ENCODE measurements around the gene ATL1. TPM values are rescaled to one million over a fixed set of nuclear protein-coding genes. Genes with fewer than 3 reads are reported as not detected.
A peak's percentile ranks its signal among the peaks of the same experiment; 100 is the strongest.

Gene ATL1
- total and polyA plus RNA-seq, 2 of the 13 experiments (the other 11 are each of a cell fraction or from before 2014, with no cell fraction given), result 0.60 to 0.65 TPM

DNA sequence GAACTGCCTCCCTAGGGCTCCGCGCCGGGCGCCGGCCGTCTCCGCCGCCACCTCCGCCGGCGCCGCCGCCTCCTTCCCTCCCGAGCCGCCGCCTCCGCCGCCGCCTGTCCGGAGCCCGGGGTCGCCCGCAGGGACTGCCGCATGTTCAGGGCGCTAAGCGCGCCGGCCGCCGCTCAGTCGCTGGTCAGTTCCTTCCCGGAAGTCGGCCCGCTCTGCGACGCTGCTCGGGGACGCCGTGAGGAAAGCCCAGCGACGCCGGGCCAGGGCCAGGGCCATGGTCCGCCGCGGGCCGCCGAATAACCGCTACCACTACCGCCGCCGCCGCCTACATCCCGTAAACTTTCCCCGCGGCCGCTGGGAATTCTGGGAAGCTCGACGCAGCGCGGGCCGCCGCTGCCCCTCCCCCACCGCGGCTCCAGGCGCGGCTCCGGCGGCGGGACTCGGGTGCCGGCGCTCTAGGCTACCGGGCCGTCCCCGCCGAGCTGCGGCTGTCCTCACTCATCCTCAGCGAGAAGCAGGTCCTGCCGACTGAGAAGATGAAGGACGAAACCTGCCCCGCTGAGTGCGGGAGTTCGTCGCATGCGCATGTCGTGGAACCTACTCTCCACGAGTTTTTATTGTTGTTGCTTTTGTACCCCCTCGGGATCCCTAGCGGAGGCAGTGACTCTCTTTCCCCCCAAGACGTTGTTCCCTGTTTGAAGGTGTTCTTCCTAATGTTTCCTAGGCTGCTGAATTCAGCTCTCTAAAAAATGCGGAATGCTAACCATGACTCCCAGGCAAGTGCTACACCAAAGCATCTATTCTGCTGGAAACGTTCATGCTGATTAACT is 108.3 kb downstream of the ATL1 start, which contains the start of gene SAV1 (continued):
- TF ChIP-seq KMT2A (CRISPR knock-in tag; IDR thresholded peaks at IDR 0.05) (peak; percentile 88), SKI (IDR thresholded peaks at IDR 0.05; ENCODE audit: partially characterized antibody) (peak; percentile 84), ZSCAN30 (CRISPR knock-in tag; IDR thresholded peaks at IDR 0.05) (no peak), FOXK1 (CRISPR knock-in tag; IDR thresholded peaks at IDR 0.05; ENCODE audit: borderline replicate concordance, low read depth) (no peak; the same call in 1 of the 2 replicates), ZNF547 (CRISPR knock-in tag; IDR thresholded peaks at IDR 0.05) (peak; percentile 80; the same call in 1 of the 2 replicates), SIN3A (IDR thresholded peaks at IDR 0.05; ENCODE audit: borderline replicate concordance, low read depth, low read length) (peak; percentile 52; the same call in 1 of the 2 replicates), RBM39 (IDR thresholded peaks at IDR 0.05; ENCODE audit: low read depth, low read length, poor library complexity, severe bottlenecking) (peak; percentile 98), FOXK2 (IDR thresholded peaks at IDR 0.05) (no peak), MZF1 (CRISPR knock-in tag; IDR thresholded peaks at IDR 0.05; ENCODE audit: borderline replicate concordance) (no peak), ZNF569 (CRISPR knock-in tag; IDR thresholded peaks at IDR 0.05; ENCODE audit: borderline replicate concordance) (no peak), TCF7 (IDR thresholded peaks at IDR 0.05; ENCODE audit: low read depth) (no peak), ZNF570 (CRISPR knock-in tag; IDR thresholded peaks at IDR 0.05; ENCODE audit: borderline replicate concordance) (no peak), ZNF552 (CRISPR knock-in tag; IDR thresholded peaks at IDR 0.05; ENCODE audit: borderline replicate concordance) (no peak), ZBTB38 (CRISPR knock-in tag; IDR thresholded peaks at IDR 0.05) (peak; percentile 45; the same call in 1 of the 2 replicates), ZNF235 (CRISPR knock-in tag; IDR thresholded peaks at IDR 0.05; ENCODE audit: borderline replicate concordance) (no peak), ZMAT5 (CRISPR knock-in tag; IDR thresholded peaks at IDR 0.05; ENCODE audit: borderline replicate concordance, low read depth) (no peak), ZNF616 (CRISPR knock-in tag; IDR thresholded peaks at IDR 0.05; ENCODE audit: low read depth) (no peak; the same call in 1 of the 2 replicates), ZNF761 (CRISPR knock-in tag; conservative IDR thresholded peaks at IDR 0.05) (0 out of 2 replicates have a peak, but pooled peaks have one; percentile 62), PCBP2 (optimal IDR thresholded peaks at IDR 0.05; ENCODE audit: low read depth, low read length, poor library complexity, severe bottlenecking) (no peak), SMYD3 (CRISPR knock-in tag; IDR thresholded peaks at IDR 0.05) (0 out of 2 replicates have a peak, but pooled peaks have one; percentile 35), NFYC (CRISPR knock-in tag; IDR thresholded peaks at IDR 0.05) (no peak), ZNF703 (CRISPR knock-in tag; IDR thresholded peaks at IDR 0.05; ENCODE audit: borderline replicate concordance) (no peak), NFKB2 (CRISPR knock-in tag; IDR thresholded peaks at IDR 0.05; ENCODE audit: borderline replicate concordance) (peak; percentile 82), ZNF589 (CRISPR knock-in tag; conservative IDR thresholded peaks at IDR 0.05) (peak; percentile 50; the same call in 1 of the 2 replicates), ZNF619 (CRISPR knock-in tag; IDR thresholded peaks at IDR 0.05) (no peak)
- TF ChIP-seq, protein P1, sequence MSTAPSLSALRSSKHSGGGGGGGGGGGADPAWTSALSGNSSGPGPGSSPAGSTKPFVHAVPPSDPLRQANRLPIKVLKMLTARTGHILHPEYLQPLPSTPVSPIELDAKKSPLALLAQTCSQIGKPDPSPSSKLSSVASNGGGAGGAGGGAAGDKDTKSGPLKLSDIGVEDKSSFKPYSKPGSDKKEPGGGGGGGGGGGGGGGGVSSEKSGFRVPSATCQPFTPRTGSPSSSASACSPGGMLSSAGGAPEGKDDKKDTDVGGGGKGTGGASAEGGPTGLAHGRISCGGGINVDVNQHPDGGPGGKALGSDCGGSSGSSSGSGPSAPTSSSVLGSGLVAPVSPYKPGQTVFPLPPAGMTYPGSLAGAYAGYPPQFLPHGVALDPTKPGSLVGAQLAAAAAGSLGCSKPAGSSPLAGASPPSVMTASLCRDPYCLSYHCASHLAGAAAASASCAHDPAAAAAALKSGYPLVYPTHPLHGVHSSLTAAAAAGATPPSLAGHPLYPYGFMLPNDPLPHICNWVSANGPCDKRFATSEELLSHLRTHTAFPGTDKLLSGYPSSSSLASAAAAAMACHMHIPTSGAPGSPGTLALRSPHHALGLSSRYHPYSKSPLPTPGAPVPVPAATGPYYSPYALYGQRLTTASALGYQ (CRISPR knock-in tag; IDR thresholded peaks at IDR 0.05), result no peak; the same call in 1 of the 2 replicates
- TF ChIP-seq, protein P2, sequence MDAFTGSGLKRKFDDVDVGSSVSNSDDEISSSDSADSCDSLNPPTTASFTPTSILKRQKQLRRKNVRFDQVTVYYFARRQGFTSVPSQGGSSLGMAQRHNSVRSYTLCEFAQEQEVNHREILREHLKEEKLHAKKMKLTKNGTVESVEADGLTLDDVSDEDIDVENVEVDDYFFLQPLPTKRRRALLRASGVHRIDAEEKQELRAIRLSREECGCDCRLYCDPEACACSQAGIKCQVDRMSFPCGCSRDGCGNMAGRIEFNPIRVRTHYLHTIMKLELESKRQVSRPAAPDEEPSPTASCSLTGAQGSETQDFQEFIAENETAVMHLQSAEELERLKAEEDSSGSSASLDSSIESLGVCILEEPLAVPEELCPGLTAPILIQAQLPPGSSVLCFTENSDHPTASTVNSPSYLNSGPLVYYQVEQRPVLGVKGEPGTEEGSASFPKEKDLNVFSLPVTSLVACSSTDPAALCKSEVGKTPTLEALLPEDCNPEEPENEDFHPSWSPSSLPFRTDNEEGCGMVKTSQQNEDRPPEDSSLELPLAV (CRISPR knock-in tag; conservative IDR thresholded peaks at IDR 0.05; ENCODE audit: low read depth), result no peak

All from HepG2 (cell line).